Measurements from ENCODE around the gene DCHS2.

The DCHS2 gene

DNA sequence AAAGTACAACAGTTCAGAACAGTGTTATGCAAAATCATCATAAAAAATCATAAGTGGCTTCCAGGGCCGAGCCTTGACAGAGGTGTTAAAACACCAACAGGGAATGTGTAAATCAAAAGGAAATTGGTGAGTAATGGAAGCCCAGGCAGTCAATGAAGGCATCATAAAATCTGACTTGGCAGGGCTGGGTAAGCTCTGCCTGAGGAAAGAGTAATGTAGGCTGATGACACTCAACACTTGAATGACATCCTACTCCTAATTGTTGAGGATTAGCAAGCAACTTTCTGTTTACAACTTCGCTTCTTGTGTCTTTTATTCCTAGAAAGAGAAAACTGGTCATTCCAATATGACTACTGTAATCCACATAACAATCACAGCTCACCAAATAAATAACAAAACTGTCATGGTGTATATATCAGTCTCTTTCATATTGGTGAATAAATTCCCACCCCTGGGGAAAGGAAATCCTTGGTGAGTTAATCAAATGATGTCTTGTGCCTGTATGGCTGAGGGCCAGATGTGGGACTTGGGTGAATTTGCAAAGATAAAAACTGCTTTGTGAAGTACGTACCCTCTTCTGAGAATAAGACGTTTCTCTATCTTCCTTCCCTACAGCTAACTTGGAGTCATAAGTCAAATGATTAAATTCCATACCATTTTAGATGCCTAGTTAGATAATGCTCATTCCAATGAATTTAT lies 196.8 kb downstream of the DCHS2 start:
- Histone ChIP-seq H3K9ac (ENCODE audit: low read length) (no peak overlapping the region), H3K27ac (ENCODE audit: low read depth, low read length, poor library complexity, severe bottlenecking) (no peak overlapping the region), H3K36me3 (ENCODE audit: insufficient read depth, low read length) (no peaks in the 10 kb centered on the region), H3K4me2 (ENCODE audit: low read length) (no peak overlapping the region), H4K20me1 (ENCODE audit: insufficient read depth, low read length) (no peaks in the 10 kb centered on the region), H3K9me3 (ENCODE audit: low read length) (no peaks in the 10 kb centered on the region), H3F3A (ENCODE audit: insufficient read depth, low read length) (no peaks in the 10 kb centered on the region), H3K4me1 (ENCODE audit: insufficient read depth, low read length, severe bottlenecking) (no peaks in the 10 kb centered on the region), H3K27me3 (ENCODE audit: insufficient read depth, low read length) (no peaks in the 10 kb centered on the region), H2AFZ (ENCODE audit: low read length) (no peak overlapping the region), H3K79me2 (ENCODE audit: insufficient read depth, low read length) (no peaks in the 10 kb centered on the region), H3K4me3 (ENCODE audit: low read depth, low read length, poor library complexity, severe bottlenecking) (no peak overlapping the region), H3K9me2 (ENCODE audit: low read depth, low read length) (no peaks in the 10 kb centered on the region)
- TF ChIP-seq, protein P1, sequence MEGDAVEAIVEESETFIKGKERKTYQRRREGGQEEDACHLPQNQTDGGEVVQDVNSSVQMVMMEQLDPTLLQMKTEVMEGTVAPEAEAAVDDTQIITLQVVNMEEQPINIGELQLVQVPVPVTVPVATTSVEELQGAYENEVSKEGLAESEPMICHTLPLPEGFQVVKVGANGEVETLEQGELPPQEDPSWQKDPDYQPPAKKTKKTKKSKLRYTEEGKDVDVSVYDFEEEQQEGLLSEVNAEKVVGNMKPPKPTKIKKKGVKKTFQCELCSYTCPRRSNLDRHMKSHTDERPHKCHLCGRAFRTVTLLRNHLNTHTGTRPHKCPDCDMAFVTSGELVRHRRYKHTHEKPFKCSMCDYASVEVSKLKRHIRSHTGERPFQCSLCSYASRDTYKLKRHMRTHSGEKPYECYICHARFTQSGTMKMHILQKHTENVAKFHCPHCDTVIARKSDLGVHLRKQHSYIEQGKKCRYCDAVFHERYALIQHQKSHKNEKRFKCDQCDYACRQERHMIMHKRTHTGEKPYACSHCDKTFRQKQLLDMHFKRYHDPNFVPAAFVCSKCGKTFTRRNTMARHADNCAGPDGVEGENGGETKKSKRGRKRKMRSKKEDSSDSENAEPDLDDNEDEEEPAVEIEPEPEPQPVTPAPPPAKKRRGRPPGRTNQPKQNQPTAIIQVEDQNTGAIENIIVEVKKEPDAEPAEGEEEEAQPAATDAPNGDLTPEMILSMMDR (IDR thresholded peaks at IDR 0.05; ENCODE audit: low read length) = no peak
- TF ChIP-seq EZH2 (IDR thresholded peaks at IDR 0.05; ENCODE audit: borderline replicate concordance, low read length) = no peak

- H3K27ac ChIP-seq (ENCODE audit: low read depth, low read length, poor library complexity, severe bottlenecking) = no peak overlapping the region
- H4K20me1 ChIP-seq (ENCODE audit: insufficient read depth, low read length) = no peaks in the 10 kb centered on the region
- H3K79me2 ChIP-seq (ENCODE audit: insufficient read depth, low read length) = no peaks in the 10 kb centered on the region
- H3K9me3 ChIP-seq (ENCODE audit: low read length) = no peaks in the 10 kb centered on the region
- TF ChIP-seq, protein P1 (IDR thresholded peaks at IDR 0.05; ENCODE audit: low read length) = no peak
- no peak for TF ChIP-seq EZH2 (IDR thresholded peaks at IDR 0.05; ENCODE audit: borderline replicate concordance, low read length)
- H3K36me3 ChIP-seq (ENCODE audit: insufficient read depth, low read length) = no peaks in the 10 kb centered on the region
- no peak overlapping the region for H2AFZ ChIP-seq (ENCODE audit: low read length)
- no peaks in the 10 kb centered on the region for H3K27me3 ChIP-seq (ENCODE audit: insufficient read depth, low read length)
- no peaks in the 10 kb centered on the region for H3K9me2 ChIP-seq (ENCODE audit: low read depth, low read length)
- H3F3A ChIP-seq (ENCODE audit: insufficient read depth, low read length) = no peaks in the 10 kb centered on the region
- no peak overlapping the region for H3K4me3 ChIP-seq (ENCODE audit: low read depth, low read length, poor library complexity, severe bottlenecking)
- H3K4me1 ChIP-seq (ENCODE audit: insufficient read depth, low read length, severe bottlenecking) = no peaks in the 10 kb centered on the region
- no peak overlapping the region for H3K9ac ChIP-seq (ENCODE audit: low read length)
- no peak overlapping the region for H3K4me2 ChIP-seq (ENCODE audit: low read length)
Measured at GRCh38 chr4:154293427-154293826, 198.2 kb downstream of the DCHS2 start.

- TF ChIP-seq, protein P1 (IDR thresholded peaks at IDR 0.05; ENCODE audit: low read length) = peak; percentile 45
- TF ChIP-seq EZH2 (IDR thresholded peaks at IDR 0.05; ENCODE audit: borderline replicate concordance, low read length) = no peak
- H3K4me2 ChIP-seq (ENCODE audit: low read length) = no peak overlapping the region
- H3K9me3 ChIP-seq (ENCODE audit: low read length) = no peaks in the 10 kb centered on the region
- no peak overlapping the region for H3K9ac ChIP-seq (ENCODE audit: low read length)
- no peaks in the 10 kb centered on the region for H3K36me3 ChIP-seq (ENCODE audit: insufficient read depth, low read length)
- H2AFZ ChIP-seq (ENCODE audit: low read length) = no peak overlapping the region
- no peak overlapping the region for H3K27ac ChIP-seq (ENCODE audit: low read depth, low read length, poor library complexity, severe bottlenecking)
- H3K9me2 ChIP-seq (ENCODE audit: low read depth, low read length) = no peaks in the 10 kb centered on the region
- no peaks in the 10 kb centered on the region for H4K20me1 ChIP-seq (ENCODE audit: insufficient read depth, low read length)
- no peaks in the 10 kb centered on the region for H3F3A ChIP-seq (ENCODE audit: insufficient read depth, low read length)
- no peak overlapping the region for H3K4me3 ChIP-seq (ENCODE audit: low read depth, low read length, poor library complexity, severe bottlenecking)
- no peaks in the 10 kb centered on the region for H3K27me3 ChIP-seq (ENCODE audit: insufficient read depth, low read length)
- no peaks in the 10 kb centered on the region for H3K4me1 ChIP-seq (ENCODE audit: insufficient read depth, low read length, severe bottlenecking)
- H3K79me2 ChIP-seq (ENCODE audit: insufficient read depth, low read length) = no peaks in the 10 kb centered on the region
Measured at GRCh38 chr4:154292589-154292988, 199.0 kb downstream of the DCHS2 start.
